GM19240 (cell line): ENCODE results near the gene SLC5A9.
"Not testable (repeated sequence)": the region's sequence is repeated elsewhere in the genome, so short reads cannot be mapped to it uniquely, and the experiment has no call there.

Experiments used
- DNase-seq: peaks from one replicate; pipeline ENCODE4 v3.0.0; 2011; ENCODE audit warnings: low spot score; ENCODE audit not compliant: insufficient read length

SLC5A9 gene

DNA sequence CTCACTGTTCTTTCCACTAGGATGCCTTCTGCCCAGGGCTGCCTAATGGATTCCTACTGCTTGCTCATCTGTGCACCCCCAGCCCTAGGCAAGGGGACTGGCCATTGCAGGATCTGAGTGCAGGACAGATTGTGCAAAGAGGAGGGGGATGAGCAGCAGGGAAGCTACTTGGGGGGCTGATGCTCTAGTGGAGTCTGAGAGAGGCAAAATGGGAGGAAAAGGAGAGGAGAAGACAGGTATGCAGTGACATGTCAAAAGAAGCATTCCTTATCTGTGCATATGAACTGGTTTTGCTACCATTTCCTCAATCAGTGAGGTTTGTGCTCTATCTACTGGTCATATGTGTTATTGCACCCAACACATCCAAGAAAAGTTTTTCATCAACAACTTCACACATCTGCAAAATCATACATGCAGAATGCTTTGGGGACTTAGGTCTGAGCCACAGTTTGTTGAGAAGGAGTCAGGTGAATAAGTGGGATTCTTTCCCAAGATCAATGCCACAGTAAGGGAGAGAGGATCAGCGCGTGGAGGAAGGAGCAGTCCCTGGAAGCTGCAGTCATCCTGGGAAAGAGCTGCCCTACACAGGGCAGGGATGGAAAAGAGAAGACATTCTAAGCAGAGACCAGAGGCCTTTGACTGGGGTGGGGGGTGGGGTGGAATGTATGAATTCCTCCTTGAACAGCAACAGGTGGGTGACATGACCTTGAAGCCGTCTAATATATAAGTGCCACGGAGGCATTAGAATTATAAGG is 14.4 kb downstream of the SLC5A9 start:
- DNase-seq = peak; percentile 18

DNA sequence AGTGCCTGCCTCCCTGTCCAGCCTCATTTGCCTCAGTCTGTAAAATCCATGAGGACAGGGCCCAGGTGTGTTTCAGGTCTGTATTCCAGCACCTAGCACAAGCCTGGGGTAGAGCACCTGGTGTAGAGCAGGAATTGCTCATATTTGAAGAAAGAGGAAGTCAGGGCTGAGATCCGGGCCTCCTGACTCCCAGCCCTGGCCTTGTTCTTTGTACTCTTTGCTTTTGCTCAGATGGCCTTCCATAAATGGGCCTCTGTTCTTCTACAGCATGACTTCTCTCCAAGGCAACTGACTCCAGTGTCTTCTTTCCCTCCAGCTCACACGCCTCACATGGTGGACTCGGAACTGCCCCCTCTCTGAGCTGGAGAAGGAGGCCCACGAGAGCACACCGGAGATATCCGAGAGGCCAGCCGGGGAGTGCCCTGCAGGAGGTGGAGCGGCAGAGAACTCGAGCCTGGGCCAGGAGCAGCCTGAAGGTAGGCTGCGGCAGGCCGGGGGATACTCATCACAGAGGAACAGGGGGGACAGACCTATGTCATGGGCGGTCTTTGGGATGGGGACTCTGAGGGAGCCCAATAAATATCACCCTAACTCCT is 19.7 kb downstream of the SLC5A9 start:
- no peak for DNase-seq

DNA sequence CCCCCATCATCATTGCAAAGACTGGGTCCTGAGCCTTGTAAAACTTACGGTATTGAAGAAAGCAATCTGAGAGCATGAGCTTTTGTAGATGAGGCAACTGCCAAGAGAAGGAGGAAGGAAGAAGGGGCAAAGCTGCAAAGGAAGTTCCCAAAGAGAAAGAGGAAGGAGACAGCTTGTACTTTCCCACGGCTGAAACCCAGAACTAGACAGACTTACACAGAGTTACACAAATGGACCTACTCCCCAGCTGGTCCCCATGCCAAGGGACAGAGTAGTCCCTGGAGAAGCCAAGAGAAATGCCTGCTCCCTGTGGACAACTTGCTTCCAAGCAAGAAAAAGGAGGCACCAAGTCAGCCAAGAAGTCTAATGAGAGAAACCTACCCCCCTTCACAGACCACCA is 22.6 kb downstream of the SLC5A9 start:
- no peak for DNase-seq

DNA sequence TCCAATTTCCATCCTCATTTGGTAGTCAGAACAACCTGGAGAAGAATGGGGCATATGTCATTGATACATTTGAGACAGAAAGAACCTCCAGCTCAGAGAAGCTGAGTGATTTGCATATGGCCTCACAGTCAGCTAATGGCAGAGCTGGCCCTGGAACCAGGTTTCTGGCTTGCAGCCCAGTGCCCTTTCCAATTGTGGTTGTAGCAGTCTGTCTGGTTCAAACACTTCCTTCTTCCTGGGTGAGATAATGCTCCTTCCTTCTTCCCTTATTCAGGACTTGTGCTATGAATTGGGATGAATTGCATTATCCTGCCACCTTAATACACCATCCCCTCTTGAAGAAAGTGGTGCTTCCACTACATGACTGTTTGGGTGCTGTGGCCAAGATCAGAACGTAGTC is 24.2 kb downstream of the SLC5A9 start:
- no peak for DNase-seq

DNA sequence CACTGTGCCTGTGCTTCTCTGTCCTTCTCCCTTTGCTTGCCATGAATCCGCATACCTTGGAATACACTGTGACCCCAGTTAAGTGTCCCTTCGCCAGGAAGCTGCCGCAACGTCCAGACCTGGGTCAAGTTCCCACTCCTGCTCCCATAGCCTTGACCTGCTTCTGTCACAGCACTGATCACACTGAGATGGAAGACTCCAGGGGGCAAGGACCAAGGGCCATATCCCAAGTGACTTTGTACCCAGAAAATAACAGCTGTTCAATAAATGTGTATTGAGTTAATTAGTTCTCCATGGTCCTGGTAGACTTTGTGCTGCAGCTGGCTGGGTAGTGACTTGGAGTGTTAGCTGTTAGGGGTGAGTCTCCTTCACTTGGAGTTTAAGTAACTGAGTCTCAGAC is 25.8 kb downstream of the SLC5A9 start:
- DNase-seq = no peak

DNA sequence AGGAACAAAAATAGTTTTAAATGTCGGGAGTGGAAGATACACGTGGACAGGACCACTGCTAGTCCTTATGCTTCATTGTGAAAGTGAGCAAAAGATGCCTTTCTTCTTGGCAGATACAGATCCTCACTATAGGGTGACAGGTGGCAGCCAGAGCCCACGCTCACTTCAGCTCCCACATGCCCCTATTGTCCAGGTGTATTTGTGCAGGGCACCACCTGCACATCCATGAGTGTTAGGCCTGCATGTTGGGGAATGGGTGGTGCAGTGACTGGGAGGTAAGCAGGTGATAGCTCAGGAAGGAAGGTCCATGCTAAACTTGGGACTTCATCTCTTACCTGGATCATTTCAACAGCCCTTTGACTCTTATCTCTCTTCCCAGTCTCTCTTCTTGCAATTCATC is 27.4 kb downstream of the SLC5A9 start:
- no peak for DNase-seq

DNA sequence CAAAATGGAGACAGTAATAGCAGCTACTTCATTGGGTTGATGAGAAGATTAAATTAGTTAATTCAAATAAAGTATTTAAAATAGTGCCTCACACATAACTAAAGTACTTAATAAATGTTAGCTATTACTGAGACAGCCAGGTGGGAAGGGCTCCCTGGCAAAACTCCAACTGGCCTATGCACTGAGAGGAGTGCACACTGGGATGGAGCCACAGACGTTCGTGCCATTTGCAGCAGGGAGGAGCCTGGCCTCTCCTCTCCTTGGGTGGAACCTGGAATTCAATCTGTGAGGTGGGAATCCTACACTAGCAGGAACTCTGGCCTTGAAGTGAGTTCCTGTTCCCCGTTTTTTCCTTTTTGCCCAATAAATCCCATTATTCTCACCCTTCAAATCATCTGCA is 28.1 kb downstream of the SLC5A9 start:
- no peak for DNase-seq

DNA sequence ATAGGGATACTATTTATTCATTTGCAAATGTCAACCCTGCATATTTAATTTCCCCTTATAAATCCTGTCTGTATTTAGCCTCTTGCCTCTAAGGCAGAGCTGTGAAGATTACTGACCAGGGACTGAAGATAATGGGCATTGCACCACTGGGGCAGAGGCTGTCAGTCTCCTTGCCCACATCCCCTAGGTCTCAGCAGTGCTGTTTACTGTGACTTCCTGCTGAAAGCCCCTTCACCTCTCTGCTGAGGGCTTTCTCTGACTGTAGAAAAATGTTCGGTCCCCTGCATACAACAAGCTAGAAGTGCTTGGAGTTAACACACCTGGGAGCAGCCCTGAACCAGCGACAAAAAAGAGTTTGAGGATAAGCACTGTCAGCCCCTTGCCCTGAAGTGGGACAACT is 28.8 kb downstream of the SLC5A9 start:
- no peak for DNase-seq

DNA sequence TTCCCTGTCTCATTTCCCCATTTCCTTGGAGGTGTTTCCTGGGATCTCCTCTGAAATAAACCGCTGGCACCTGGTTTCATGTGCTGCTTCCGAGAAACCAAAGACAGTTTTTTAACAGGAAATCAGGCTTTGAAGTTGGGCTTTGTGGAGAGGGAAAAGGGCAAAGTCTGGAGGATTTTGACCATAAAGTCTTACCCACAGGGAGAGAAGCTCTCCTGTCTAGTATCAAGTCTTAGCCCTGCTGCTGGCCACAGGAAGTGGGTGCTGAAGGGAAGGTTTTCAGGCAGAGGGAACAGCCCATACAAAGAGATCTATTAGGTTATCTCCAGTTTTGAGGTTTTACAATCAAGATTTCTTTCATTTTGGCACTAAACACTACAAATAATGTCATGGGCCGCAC is 29.3 kb downstream of the SLC5A9 start:
- no peak for DNase-seq

DNA sequence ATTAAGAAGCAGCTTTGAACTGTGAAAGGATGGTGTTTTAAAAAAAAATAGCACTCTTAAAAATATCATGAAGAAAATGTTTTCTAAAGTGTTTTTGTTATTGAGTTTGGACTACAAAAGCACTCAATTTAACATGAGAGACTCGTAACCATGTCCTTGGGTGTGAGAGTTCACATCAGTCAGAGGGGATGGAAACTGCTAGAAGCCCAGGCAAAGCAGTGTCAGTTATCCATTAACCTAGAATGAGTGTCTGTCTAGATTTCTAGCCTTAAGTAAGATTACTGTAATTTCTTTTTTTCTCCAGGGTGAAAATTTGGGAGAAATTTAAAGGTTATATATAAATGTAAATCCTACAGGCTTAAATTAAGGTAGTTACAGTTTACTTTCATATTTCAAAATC is 31.7 kb downstream of the SLC5A9 start:
- no peak for DNase-seq

DNA sequence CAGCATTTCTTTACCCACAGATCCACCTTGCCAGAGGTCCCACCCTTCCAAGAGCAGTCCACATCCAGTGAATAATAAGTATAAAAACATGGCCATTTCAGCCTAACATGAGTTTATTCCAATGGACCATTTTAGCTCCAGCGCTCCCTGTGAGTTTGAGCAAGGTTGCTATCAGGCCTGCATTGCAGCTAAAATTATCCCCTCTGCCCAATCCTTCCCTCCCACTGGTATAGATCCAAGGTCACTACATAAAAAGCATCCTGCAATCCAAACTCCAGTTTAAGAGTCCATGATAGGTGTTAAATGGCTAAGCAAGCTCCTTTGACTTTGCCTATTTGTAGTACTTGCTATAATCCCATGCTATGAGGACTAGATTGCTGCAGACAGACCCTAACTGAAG is 35.6 kb downstream of the SLC5A9 start:
- DNase-seq = no peak

DNA sequence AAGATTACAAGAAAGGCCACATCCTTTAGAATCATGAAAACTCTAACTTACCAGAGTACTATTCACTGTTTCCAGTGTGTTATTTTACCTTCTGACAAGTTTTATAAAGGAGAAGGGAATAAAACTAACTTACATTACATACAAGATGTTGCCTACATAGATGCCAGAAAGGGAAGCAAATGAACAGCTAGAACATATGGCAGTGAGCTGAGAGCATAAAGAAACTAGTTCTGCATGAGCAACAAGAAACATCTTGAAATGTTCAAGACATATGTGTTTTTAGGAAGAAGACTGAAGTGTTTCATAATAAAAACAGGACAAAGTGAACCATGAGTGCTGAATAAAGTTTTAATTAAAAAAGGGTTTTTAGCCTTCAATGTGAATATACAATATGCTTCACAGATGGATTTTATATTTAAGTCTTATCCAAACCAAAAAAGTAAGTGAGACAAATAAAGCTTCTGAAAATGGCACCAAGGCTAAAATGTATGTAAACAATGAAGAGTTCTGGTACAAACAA is 39.4 kb downstream of the SLC5A9 start:
- DNase-seq = no peak

DNA sequence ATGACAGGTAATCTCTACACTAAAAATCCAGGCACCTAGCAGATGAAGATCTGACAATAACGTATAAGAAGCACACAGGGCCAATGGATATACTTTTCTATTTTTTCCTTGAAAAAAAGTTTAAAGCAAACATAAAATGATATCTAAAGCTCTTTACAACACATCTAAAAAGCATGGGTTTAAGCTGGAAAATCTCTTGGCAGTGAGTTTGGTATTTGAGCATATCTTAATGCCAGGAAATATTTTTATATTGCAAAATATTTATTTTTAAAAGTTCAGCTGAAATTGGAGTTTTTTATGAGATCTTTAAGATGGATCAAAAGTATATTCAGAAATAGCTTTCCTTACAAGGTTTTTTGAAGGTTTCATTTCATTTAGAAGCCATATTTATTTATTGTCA is 40.5 kb downstream of the SLC5A9 start:
- no peak for DNase-seq

DNA sequence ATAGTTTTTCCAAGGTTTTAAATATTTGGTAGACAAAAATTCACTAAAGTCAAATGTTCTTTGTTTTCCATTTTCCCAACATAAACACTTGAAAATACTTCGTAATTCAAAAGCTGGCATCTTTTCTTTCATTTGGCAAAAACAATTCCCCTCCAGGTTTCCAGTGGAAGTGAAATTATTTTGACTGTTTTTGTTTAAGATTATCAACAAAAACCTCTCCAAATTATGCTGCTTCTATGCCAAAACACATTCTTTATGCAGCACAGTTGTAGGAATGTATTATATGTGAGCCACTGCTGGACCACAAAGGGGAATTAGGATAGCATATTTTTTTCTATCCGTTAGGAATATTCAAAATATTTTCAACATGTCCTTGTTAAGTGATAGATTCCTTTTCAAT is 44.1 kb downstream of the SLC5A9 start:
- DNase-seq = no peak

DNA sequence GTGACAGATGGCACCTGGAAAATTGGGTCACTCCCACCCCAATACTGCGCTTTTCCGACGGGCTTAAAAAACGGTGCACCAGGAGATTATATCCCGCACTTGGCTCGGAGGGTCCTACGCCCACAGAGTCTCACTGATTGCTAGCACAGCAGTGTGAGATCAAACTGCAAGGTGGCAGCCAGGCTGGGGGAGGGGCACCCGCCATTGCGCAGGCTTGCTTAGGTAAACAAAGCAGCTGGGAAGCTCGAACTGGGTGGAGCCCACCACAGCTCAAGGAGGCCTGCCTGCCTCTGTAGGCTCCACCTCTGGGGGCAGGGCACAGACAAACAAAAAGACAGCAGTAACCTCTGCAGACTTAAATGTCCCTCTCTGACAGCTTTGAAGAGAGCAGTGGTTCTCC is 54.9 kb downstream of the SLC5A9 start:
- DNase-seq = not testable (repeated sequence)

DNA sequence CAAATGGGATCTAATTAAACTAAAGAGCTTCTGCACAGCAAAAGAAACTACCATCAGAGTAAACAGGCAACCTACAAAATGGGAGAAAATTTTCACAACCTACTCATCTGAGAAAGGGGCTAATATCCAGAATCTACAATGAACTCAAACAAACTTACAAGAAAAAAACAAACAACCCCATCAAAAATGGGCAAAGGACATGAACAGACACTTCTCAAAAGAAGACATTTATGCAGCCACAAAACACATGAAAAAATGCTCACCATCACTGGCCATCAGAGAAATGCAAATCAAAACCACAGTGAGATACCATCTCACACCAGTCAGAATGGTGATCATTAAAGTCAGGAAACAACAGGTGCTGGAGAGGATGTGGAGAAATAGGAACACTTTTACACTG is 59.8 kb downstream of the SLC5A9 start:
- not testable (repeated sequence) for DNase-seq

DNA sequence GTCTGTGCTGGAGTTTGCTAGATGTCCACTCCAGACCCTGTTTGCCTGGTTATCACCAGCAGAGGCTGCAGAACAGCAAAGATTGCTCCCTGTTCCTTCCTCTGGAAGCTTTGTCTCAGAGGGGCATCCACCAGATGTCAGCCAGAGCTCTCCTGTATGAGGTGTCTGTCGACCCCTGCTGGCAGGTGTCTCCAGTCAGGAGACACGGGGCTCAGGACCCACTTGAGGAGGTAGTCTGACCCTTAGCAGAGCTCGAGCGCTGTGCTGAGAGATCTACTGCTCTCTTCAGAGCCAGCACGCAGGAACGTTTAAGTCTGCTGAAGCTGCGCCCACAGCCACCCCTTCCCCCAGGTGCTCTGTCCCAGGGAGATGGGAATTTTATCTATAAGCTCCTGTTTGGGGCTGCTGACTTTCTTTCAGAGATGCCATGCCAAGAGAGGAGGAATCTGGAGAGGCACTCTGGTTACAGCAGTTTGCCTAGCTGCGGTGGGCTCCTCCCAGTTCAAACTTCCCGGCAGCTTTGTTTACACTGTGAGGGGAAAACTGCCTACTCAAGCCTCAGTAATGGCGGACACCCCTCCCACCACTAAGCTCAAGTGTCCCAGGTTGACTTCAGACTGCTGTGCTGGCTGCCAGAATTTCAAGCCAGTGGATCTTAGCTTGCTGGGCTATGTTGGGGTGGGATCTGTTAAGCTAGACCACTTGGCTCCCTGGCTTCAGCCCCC is 62.3 kb downstream of the SLC5A9 start:
- DNase-seq = not testable (repeated sequence)

DNA sequence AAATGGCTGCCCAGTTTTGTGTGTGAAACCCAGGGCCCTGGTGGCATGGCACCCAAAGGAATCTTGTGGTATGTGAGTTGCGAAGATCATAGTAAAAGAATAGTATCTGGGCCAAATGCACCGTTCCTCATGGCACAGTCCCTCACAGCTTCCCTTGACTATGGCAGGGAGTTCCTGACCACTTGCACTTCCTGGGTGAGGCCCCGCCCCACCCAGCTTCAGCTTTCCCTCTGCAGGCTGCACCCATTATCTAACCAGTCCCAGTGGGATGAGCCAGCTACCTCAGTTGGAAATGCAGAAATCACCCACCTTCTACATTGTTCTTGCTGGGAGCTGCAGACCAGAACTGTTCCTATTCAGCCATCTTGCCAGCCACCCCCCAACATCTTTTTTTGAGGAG is 63.0 kb downstream of the SLC5A9 start:
- no peak for DNase-seq

DNA sequence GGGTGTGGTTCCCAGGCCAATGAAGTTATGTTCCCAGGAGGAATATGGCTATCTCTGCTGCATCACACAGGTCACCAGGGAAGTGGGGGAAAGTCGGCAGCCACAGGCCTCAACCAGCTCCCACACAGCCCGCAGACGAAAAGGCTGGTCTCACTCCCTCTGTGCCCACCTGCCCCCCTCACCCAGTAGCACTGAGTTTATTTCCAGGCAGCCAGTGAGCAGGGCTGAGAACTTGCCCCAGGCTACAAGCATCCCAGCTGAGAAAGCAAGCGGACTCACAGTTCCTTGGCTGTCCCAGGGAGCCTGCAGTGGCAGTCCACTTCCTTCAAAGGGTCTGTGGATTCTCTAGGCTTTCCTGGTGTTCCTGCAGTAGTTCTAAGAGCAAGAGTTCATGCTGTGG is 68.9 kb downstream of the SLC5A9 start:
- DNase-seq = no peak

DNA sequence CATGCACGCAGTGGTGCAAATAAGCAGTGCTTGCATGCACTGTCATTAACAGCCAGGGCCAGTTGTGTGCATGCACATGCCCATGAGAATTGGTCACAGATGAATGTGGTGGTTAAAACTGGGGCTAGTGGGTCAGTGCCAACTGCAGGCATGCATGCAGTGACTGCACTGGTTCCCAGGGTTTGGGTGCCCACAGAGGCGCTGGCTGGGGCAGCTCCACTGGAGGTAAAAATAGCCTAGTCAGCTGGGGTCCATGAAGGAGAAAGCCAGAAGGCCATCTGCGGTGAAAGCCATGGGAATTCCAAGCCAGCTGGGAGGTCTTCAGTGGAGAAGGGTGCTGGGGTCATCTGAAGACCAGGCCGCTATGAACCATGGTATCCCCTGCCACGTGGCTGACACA is 70.2 kb downstream of the SLC5A9 start:
- DNase-seq = no peak

DNA sequence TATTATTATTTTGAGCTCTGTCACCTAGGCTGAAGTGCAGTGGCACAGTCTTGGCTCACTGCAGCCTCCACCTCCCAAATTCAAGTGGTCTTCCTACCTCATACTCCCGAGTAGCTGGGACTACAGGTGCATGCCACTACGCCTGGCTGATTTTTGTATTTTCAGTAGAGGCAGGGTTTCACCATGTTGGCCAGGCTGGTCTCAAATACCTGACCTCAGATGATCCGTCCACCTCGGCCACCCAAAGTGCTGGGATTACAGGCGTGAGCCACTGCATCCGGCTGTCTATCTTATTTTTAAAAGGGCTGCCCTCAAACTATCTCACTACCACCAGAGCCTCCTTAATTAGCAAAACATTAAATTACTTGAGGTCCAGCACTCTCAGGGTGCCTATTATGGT is 71.6 kb downstream of the SLC5A9 start:
- DNase-seq = not testable (repeated sequence)

DNA sequence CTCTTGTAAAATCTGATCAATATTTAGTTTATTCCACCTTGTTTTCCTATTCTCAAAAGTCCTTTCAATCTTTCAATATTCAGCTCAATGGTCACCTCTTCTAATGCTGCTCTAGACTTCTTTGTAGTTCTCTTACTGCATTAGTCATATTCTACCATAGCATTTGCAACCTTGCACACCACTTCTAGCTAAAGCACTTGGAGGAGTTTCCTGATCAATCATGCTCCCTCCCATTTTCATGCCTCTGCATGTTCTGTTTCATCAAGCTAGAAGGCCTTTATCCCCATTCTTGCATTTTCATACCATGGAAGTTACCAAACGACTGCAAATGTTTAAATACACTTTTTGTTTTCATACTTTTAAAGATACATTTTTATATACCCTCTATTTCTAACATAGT is 72.1 kb downstream of the SLC5A9 start:
- no peak for DNase-seq
